Mucosa of descending colon (tissue), 3 donors: ENCODE measurements around the gene ADPRHL1. TPM values are rescaled to one million over a fixed set of nuclear protein-coding genes. Genes with fewer than 3 reads are reported as not detected.

Experiments
- ATAC-seq: fragments of 200-7000 bp; cut with Tn5 transposase; one replicate; pipeline ENCODE4 v1.9.1; 2020; ENCODE audit warnings: mild to moderate bottlenecking, moderate library complexity
- DNase-seq, 3 donors: peaks; one replicate each; pipeline ENCODE4 v3.0.0-alpha.2; 2020
- H3K36me3 ChIP-seq: fragments of 200-600 bp; one replicate; pipeline ENCODE4 v1.8.0; 2021; ENCODE audit warnings: low read depth, mild to moderate bottlenecking
- H3K4me1 ChIP-seq: fragments of 200-600 bp; one replicate; pipeline ENCODE4 v1.8.0; 2021; ENCODE audit warnings: low read depth, mild to moderate bottlenecking
- H3K4me3 ChIP-seq: fragments of 200-600 bp; one replicate; pipeline ENCODE4 v1.8.0; 2021; ENCODE audit warnings: mild to moderate bottlenecking
- H3K9me3 ChIP-seq: fragments of 200-600 bp; one replicate; pipeline ENCODE4 v1.8.0; 2021; ENCODE audit warnings: mild to moderate bottlenecking
- intact Hi-C, 2 donors: fragments of 100-400 bp; cut with DNase I in 1 of 2; cut with micrococcal nuclease in 1 of 2; formaldehyde crosslinking; loops; one replicate each; pipeline versions ENCODE4 v1.11.0 to v1.11.1; 2022; cut with DNase I, micrococcal nuclease
- total RNA-seq, 3 donors: library from RNA; stranded (reverse); fragmentation: NEBNext Ultra II Directional in 2 of 3; extraction: Animal tissue kit (Norgen Biotek cat#: 25700) in 2 of 3; gene quantifications; one replicate each; pipeline versions ENCODE4 v1.2.1 to v1.2.4, GENCODE V29; 2021 to 2023
- TF ChIP-seq, protein P1 (sequence below): fragments of 200-600 bp; IDR thresholded peaks from one replicate; pipeline ENCODE4 v1.8.0; 2022; ENCODE audit warnings: antibody characterized with exemption, mild to moderate bottlenecking
- donor health status: DM: no; HTN: no; CAD: no; lungs with moderate emphysema.
- donor health status: DM: no; HTN: no; CAD: no.
- donor health status: DM: no; HTN: yes; CAD: no.

The ADPRHL1 gene
- total RNA-seq, 3 donors from 2014 or later, result 5.1 to 9.2 (median 7.1) TPM

- Histone ChIP-seq H3K4me3 (no peak overlapping the region), H3K4me1 (no peaks in the 10 kb centered on the region), H3K9me3 (no peaks in the 10 kb centered on the region), H3K36me3 (no peaks in the 10 kb centered on the region)
- ATAC-seq (no peak), DNase-seq (no peak)
- TF ChIP-seq, protein P1, sequence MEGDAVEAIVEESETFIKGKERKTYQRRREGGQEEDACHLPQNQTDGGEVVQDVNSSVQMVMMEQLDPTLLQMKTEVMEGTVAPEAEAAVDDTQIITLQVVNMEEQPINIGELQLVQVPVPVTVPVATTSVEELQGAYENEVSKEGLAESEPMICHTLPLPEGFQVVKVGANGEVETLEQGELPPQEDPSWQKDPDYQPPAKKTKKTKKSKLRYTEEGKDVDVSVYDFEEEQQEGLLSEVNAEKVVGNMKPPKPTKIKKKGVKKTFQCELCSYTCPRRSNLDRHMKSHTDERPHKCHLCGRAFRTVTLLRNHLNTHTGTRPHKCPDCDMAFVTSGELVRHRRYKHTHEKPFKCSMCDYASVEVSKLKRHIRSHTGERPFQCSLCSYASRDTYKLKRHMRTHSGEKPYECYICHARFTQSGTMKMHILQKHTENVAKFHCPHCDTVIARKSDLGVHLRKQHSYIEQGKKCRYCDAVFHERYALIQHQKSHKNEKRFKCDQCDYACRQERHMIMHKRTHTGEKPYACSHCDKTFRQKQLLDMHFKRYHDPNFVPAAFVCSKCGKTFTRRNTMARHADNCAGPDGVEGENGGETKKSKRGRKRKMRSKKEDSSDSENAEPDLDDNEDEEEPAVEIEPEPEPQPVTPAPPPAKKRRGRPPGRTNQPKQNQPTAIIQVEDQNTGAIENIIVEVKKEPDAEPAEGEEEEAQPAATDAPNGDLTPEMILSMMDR, result no peak
- intact Hi-C loops, result no loop called here
Observed at GRCh38 chr13:113470073-113470472, 16.8 kb upstream of the ADPRHL1 start.

- intact Hi-C loops, result no loop called here
- Histone ChIP-seq H3K4me3 (no peak overlapping the region), H3K9me3 (no peaks in the 10 kb centered on the region), H3K36me3 (no peaks in the 10 kb centered on the region), H3K4me1 (no peaks in the 10 kb centered on the region)
- ATAC-seq (no peak), DNase-seq (no peak)
- TF ChIP-seq, protein P1, result no peak
Observed at GRCh38 chr13:113469582-113469981, 16.3 kb upstream of the ADPRHL1 start.

DNA sequence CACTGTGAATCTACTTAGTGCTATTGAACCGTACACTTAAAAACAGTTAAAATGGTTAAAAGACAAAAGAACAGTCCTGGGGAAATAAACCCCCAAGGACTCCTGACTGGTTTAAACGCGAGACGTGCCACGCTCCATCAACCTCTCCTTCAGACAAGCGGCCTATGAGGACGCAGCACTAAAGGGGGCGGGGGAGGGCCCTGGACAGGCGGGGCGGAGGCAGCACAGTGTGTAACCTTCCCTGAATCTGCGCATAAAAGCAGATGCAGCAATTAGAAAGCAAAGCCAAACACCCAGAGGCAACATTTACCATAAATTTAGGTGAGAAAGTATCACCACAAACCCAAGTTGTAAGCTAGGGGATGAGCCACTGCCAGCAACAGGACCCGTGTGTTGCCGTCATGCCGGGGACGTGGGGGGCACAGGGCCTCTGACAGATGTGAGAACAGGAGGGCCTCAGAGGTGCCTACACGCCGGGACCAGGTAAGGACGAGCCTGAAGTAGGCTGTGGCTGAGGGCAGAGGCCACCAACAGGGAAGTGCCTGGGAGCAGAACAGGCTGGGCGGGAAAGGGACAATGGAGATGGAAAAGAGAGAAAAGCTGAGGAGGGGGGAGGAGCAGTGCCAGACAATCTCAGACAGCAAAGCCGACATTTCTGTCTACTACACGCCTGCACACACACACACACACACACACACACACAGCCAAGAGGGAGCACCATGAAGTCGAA is 15.3 kb upstream of the ADPRHL1 start:
- Histone ChIP-seq H3K4me3 (no peak overlapping the region), H3K9me3 (no peaks in the 10 kb centered on the region), H3K36me3 (no peaks in the 10 kb centered on the region), H3K4me1 (no peaks in the 10 kb centered on the region)
- DNase-seq (no peak), ATAC-seq (no peak)
- intact Hi-C loops, result no loop called here
- TF ChIP-seq, protein P1, result no peak

DNA sequence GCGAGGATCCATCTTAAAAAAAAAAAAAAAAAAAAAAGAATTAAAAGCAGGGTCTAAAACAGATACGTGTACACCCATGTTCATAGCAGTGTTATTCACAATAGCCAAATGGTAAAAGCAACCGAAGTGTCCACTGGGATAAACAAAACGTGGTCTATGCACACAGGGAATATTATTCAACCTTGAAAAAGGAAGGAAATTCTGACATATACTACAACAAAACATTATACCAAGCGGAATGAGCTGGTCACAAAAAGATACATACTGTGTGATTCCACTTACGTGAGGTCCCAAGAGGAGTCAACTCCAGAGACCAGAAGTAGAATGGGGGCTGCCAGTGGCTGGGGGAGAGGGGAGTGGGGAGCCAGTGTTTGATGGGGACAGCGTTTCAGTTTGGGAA is 14.7 kb upstream of the ADPRHL1 start:
- Histone ChIP-seq H3K36me3 (no peaks in the 10 kb centered on the region), H3K4me1 (no peaks in the 10 kb centered on the region), H3K9me3 (no peaks in the 10 kb centered on the region), H3K4me3 (no peak overlapping the region)
- TF ChIP-seq, protein P1, result no peak
- intact Hi-C loops, result no loop called here
- no peak for DNase-seq
- ATAC-seq, result no peak

DNA sequence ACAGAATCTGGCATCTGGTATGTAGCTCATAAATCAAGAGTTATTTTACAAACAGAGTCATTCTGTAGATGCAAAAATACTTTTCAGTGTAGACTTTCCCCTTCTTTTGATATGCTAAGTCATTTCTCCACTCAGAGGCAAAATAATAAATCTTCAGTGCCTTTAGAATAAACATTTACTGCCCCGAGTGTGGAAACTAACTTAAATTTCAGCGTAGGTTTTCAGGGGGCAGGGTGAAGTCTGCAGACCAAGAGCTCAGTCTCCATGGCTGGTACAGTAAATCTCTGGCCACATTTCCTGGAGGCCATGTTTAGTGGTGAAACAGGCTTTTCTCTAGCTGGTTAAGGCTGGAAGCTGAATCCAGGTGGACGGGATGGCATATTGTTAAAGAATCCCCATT is 13.1 kb upstream of the ADPRHL1 start:
- TF ChIP-seq, protein P1, result no peak
- Histone ChIP-seq H3K4me1 (no peaks in the 10 kb centered on the region), H3K36me3 (no peaks in the 10 kb centered on the region), H3K4me3 (no peak overlapping the region), H3K9me3 (no peaks in the 10 kb centered on the region)
- DNase-seq (no peak), ATAC-seq (no peak)
- intact Hi-C loops, result no loop called here
